ACC112 (cell line): ENCODE data around the gene KDM1A.
"Not testable (repeated sequence)": the region's sequence is repeated elsewhere in the genome, so short reads cannot be mapped to it uniquely, and the experiment has no call there.

Experiments
- H2AFZ ChIP-seq: fragments of 200-600 bp; sonication (generic); one replicate; pipeline ENCODE4 v1.6.0; 2017; ENCODE audit warnings: antibody characterized with exemption, low read length; ENCODE audit not compliant: unreplicated experiment
- H3K27ac ChIP-seq: fragments of 200-600 bp; sonication (generic); 2 replicates; pipeline ENCODE4 v1.5.1; 2014; ENCODE audit warnings: low read depth, mild to moderate bottlenecking, antibody characterized with exemption, low read length, moderate library complexity
- H3K27me3 ChIP-seq: fragments of 200-600 bp; sonication (generic); 2 replicates; pipeline ENCODE4 v1.6.1; 2014; ENCODE audit warnings: mild to moderate bottlenecking, antibody characterized with exemption, low read length, moderate library complexity, mixed read lengths; ENCODE audit not compliant: insufficient read depth
- H3K36me3 ChIP-seq: fragments of 200-600 bp; sonication (generic); 2 replicates; pipeline ENCODE4 v1.6.1; 2016; ENCODE audit warnings: mild to moderate bottlenecking, antibody characterized with exemption, low read length, moderate library complexity, mixed read lengths; ENCODE audit not compliant: insufficient read depth
- H3K4me1 ChIP-seq: fragments of 200-600 bp; sonication (generic); one replicate; pipeline ENCODE4 v1.6.1; 2016; ENCODE audit warnings: low read length, mixed read lengths; ENCODE audit not compliant: insufficient read depth, unreplicated experiment, control insufficient read depth
- H3K4me3 ChIP-seq: fragments of 200-600 bp; sonication (generic); 2 replicates; pipeline ENCODE4 v1.5.1; 2014; ENCODE audit warnings: mild to moderate bottlenecking, low read depth, low read length
- H3K79me2 ChIP-seq: fragments of 200-600 bp; sonication (generic); one replicate; pipeline ENCODE4 v1.6.0; 2016; ENCODE audit warnings: low read length; ENCODE audit not compliant: control insufficient read depth, unreplicated experiment, insufficient read depth

The KDM1A gene

DNA sequence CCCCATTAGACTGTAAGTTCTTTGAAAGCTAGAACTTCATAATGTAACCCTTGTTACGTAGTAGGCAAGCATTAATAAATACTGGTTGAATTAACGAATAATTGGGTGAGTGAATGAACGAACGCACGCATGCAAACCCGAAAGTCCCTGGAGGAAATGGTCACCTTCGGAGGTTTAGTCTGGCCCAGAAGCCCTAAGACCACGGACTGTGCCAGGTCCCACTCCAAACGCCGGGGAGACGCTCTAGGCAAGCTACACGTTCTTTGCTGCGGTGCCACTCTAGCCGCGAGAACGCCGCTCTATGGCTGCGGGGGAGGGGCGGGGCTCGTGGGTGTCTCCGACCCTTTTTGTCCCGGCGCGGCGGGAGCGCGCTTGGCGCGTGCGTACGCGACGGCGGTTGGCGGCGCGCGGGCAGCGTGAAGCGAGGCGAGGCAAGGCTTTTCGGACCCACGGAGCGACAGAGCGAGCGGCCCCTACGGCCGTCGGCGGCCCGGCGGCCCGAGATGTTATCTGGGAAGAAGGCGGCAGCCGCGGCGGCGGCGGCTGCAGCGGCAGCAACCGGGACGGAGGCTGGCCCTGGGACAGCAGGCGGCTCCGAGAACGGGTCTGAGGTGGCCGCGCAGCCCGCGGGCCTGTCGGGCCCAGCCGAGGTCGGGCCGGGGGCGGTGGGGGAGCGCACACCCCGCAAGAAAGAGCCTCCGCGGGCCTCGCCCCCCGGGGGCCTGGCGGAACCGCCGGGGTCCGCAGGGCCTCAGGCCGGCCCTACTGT is at the start of gene KDM1A:
Gene KDM1A, plus strand, starts transcription at position 375 of the 769 bp plus-strand sequence. Its CDS starts 129 bp downstream, at position 504.
- Histone ChIP-seq H3K4me1 (peaks cover 5% of the 10 kb centered on the region), H3K4me3 (peak within 1 kb of the TSS; percentile 88), H3K36me3 (0 out of 2 replicates have a peak, but pooled peaks cover 3% of the 10 kb centered on the region), H2AFZ (peak within 1 kb of the TSS; percentile 89), H3K27me3 (no peaks in the 10 kb centered on the region), H3K79me2 (peaks cover 50% of the 10 kb centered on the region), H3K27ac (peak within 1 kb of the TSS; percentile 43; the same call in 1 of the 2 replicates)

DNA sequence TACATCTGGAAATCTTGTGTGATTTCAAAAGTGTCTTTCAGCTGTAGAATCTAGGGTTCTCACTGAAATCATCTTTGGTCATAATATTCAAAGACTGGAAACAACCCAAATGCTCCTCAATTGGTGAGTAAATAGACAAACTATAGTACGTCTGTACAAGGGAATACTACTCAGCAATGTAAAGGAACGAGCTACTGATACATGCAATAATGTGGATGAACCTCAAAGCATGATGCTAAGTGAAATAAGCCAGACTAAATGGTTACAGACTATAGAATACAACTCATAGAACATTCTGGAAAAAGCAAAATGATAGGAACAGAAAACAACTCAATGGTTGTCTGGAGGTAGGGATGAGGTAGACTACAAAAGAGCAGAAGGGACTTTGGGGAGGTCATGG is 49.2 kb upstream of the KDM1A start:
- H3K4me1 ChIP-seq, result no peaks in the 10 kb centered on the region
- no peaks in the 10 kb centered on the region for H3K79me2 ChIP-seq
- H2AFZ ChIP-seq, result no peak overlapping the region
- no peak overlapping the region for H3K4me3 ChIP-seq
- peaks cover 33% of the 10 kb centered on the region for H3K27me3 ChIP-seq
- H3K27ac ChIP-seq, result no peak overlapping the region
- no peaks in the 10 kb centered on the region for H3K36me3 ChIP-seq

DNA sequence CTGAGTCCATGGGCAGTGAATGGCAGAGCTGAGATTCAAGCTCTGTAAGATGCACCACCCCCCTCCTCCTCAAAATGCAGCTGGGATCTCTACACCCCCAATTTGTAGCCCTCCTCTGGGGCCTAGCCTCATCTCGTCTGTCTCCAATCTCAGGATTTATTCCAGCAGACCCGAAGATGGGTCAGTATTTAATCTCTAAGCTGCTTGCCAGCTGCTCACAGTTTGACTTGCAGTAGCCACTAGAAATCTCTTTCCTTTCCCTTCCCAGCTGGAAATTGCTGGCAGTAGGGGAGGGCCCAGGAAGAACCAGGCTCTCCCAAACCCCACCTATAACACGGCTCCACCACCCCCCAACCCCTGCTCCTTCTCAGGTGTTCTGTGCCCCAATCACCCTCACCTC is 48.1 kb upstream of the KDM1A start:
- H3K4me1 ChIP-seq, result peaks cover 9% of the 10 kb centered on the region
- H3K27me3 ChIP-seq, result peaks cover 33% of the 10 kb centered on the region
- no peak overlapping the region for H3K27ac ChIP-seq
- no peaks in the 10 kb centered on the region for H3K79me2 ChIP-seq
- no peak overlapping the region for H2AFZ ChIP-seq
- no peak overlapping the region for H3K4me3 ChIP-seq
- no peaks in the 10 kb centered on the region for H3K36me3 ChIP-seq

DNA sequence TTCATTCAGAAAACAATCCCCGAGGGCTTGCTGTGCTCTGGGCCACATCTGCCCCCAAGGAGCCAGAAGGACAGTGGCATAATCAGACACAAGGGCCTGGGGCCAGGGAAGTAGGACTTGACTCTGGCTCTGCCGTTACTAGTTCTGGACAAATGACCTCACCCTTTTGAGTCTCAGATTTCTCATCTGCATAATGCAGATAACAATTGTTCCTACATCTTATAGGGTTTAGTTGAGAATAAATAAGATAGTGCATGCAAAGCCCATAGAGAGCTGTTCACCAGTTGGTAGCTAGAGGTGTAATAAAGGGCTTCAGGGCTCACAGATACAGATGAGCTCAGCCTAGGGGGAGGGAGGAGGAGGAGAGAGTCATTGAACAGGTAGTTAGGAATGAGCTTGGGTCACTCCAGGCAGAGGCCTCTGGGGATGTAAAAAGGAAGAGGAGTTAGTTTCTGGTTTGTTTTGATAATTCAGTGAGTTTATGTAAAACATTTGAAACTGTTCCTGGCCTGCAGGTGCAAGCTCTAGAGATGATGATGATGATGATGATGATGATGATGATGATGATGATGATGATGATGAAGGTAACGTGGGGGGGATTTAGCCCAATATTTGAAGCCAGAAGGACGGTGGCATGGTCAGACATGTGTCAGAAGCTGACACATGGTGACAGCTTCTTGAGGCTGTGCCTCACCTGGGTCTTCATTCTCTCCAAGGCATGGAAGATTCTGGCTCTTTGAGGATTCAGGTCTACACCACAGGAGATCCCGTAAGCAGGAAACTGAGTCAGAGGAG is 47.5 kb upstream of the KDM1A start:
- no peaks in the 10 kb centered on the region for H3K36me3 ChIP-seq
- H2AFZ ChIP-seq, result no peak overlapping the region
- H3K27me3 ChIP-seq, result peaks cover 29% of the 10 kb centered on the region
- no peaks in the 10 kb centered on the region for H3K79me2 ChIP-seq
- H3K4me3 ChIP-seq, result no peak overlapping the region
- peaks cover 11% of the 10 kb centered on the region for H3K4me1 ChIP-seq
- H3K27ac ChIP-seq, result no peak overlapping the region

DNA sequence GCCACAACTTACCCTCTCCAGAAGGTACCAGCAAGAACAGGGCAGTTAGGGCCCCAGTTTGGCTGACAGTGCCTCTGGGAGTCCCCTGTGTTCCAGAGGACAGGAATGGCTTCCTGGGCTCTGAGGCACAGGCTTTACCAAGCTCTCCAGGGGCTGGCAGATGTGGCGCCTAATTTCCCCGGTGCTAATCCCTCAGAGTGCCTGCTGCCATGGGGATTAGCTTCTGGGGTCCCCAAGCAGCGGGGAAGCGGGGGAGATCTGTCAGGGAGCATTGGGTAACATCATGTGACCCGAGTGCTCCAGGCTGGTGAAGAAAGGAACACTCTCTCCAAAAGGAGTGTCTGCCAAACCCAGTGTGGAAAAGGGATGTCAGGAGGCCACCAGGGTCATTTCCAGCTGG is 46.5 kb upstream of the KDM1A start, which contains the start of gene LACTBL1:
Gene LACTBL1, minus strand, starts transcription at position 107 of the 400 bp plus-strand sequence. CDS start 550 bp downstream, outside the sequence.
- Histone ChIP-seq H3K4me1 (peaks cover 11% of the 10 kb centered on the region), H3K79me2 (no peaks in the 10 kb centered on the region), H3K27ac (no peak within 1 kb of the TSS), H2AFZ (no peak within 1 kb of the TSS), H3K27me3 (peaks cover 25% of the 10 kb centered on the region), H3K36me3 (no peaks in the 10 kb centered on the region), H3K4me3 (no peak within 1 kb of the TSS)

DNA sequence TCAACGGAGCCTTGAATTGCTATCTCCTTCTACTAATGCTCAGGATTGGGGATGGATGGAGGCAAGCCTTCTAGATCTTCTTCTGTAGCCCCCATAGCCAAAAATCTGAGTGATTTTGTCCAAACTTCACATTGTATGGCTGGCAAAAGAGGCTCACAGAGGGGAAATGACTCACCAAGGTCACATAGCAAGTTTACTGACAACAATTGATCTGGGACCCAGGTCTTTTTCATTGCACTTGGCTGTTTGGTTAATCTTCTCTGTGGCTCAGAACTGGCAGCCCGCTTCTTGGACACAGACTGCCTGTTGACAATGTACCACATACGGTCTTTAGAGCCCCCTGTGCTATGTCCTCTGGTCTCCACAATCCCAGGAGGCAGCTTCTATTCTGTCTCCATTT is 43.6 kb upstream of the KDM1A start:
- no peaks in the 10 kb centered on the region for H3K79me2 ChIP-seq
- peaks cover 5% of the 10 kb centered on the region for H3K27me3 ChIP-seq
- H2AFZ ChIP-seq, result peak overlapping the region; percentile 93
- H3K36me3 ChIP-seq, result no peaks in the 10 kb centered on the region
- peak overlapping the region; percentile 16; the same call in 1 of the 2 replicates for H3K27ac ChIP-seq
- peaks cover 21% of the 10 kb centered on the region for H3K4me1 ChIP-seq
- peak overlapping the region; percentile 24; the same call in 1 of the 2 replicates for H3K4me3 ChIP-seq

DNA sequence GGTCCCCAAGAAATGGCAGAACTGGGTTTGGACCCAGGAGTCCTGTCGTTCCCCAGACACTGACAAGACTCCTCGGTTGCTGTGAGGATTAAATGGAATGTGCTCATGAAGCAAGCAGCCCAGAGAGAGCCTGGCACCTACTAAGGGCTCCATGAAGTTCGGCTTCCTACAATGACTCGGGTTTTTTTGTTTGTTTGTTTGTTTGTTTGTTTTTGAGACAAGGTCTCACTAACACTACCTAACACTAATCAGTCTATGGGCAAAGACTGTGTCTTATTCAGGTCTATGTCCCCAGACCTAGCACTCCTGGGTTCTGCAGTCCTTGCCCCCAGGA is 43.2 kb upstream of the KDM1A start:
- H3K4me3 ChIP-seq, result peak overlapping the region; percentile 24; the same call in 1 of the 2 replicates
- H2AFZ ChIP-seq, result peak overlapping the region; percentile 93
- H3K79me2 ChIP-seq, result no peaks in the 10 kb centered on the region
- peaks cover 21% of the 10 kb centered on the region for H3K4me1 ChIP-seq
- H3K27ac ChIP-seq, result peak overlapping the region; percentile 16; the same call in 1 of the 2 replicates
- no peaks in the 10 kb centered on the region for H3K36me3 ChIP-seq
- H3K27me3 ChIP-seq, result peaks cover under 1% of the 10 kb centered on the region

DNA sequence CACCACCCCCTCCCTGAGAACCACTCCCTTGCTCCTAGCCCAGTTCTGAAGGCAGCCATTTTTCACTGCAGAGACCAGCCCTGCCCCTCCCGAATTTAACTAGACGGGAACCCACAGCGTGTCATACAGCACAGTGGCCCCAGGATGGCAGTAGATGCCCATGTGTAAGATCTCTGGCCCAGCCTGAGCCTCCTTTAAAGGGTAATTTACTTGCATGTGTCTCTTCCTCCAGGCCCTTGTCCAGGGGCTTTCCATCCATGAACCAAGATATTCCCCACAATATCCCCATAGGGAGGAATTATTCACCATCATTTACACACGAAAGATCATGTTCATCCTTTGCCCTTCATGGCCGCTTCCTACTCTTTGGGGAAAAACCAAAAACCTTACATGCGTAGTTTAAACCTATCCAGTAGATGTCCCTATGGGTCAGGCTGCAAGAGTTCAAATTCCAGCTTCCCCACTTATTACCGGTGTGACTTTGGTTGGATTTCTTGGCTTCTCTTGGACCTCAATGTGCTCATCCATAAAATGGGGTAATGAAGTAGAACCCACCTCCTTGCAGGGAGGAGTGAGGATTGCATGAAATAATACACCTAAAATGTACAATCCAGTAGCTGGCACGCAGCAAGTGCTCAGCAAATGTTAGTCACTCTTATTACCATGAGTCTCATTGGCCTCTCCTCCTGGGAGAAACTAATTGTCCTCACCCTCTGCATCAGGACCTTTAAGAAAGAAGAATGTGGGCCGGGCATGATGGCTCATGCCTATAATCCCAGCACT is 42.6 kb upstream of the KDM1A start:
- Histone ChIP-seq H3K27me3 (no peaks in the 10 kb centered on the region; the same call in 1 of the 2 replicates), H2AFZ (peak overlapping the region; percentile 93), H3K27ac (no peak overlapping the region), H3K4me1 (peaks cover 21% of the 10 kb centered on the region), H3K4me3 (peak overlapping the region; percentile 24; the same call in 1 of the 2 replicates), H3K79me2 (no peaks in the 10 kb centered on the region), H3K36me3 (no peaks in the 10 kb centered on the region)

DNA sequence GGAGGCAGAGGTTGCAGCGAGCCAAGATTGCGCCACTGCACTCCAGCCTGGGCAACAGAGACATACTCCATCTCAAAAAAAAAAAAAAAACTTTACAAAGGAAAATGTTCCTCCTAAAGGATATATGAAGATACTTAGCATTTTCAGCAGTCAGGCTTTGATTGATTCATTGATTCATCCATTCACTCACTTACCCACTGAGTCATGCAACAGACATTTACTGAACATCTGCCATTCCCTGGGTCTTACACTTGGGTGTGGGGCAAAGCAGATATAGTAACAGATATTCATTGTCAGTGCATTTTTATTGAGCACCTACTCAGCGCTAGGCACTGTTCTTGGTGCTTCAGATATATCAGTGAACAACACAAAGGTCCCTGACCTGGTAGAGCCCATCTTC is 41.0 kb upstream of the KDM1A start:
- Histone ChIP-seq H3K4me3 (no peak overlapping the region), H2AFZ (no peak overlapping the region), H3K36me3 (no peaks in the 10 kb centered on the region), H3K27me3 (no peaks in the 10 kb centered on the region), H3K27ac (no peak overlapping the region), H3K79me2 (no peaks in the 10 kb centered on the region), H3K4me1 (peaks cover 21% of the 10 kb centered on the region)

DNA sequence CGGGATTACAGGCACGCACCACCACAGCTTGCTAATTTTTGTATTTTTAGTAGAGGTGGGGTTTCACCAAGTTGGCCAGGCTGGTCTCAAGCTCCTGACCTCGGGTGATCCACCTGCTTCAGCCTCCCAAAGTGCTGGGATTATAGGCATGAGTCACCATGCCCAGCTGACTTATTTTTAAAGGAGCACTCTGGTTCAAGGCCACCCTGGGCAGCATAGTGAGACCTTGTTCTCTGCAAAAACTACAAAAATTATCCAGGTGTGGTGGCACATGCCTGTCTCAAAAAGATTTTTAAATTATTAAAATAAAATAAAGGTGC is 38.8 kb upstream of the KDM1A start:
- peaks cover 18% of the 10 kb centered on the region for H3K4me1 ChIP-seq
- not testable (repeated sequence) for H3K79me2 ChIP-seq, H3K27me3 ChIP-seq, H3K36me3 ChIP-seq, H2AFZ ChIP-seq, H3K27ac ChIP-seq, H3K4me3 ChIP-seq
